ENCODE measurements around the gene EDIL3. TPM values are rescaled to one million over a fixed set of nuclear protein-coding genes. Genes with fewer than 3 reads are reported as not detected.

The EDIL3 gene
- total RNA-seq, 4 donors from 2014 or later: 0.20 to 1.5 (median 0.75) TPM

DNA sequence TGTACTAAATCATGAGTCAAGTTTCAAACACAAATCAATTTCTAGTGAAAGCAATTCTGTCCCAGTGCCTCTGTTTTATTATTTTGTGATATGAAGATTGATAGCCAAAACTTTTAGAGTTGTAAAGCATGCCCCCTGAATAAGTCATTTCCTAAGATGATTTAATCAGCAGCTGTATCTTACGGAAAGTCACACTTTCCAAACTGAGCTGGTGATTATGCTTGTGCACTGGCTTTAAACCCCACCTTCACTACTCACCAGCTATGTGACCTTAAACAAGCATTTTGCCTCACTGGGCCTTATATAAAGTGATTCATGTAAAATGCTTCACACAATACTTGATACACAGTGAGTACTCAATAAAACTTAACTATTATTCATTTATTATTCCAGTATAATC, 78.1 kb downstream of the EDIL3 start:
- DNase-seq (no peak), ATAC-seq (no peak)
- H3K9me3 ChIP-seq: no peaks in the 10 kb centered on the region
- in situ Hi-C loops (cut with MboI; ENCODE audit: low sequenced_read_pairs in 4 of 4) (no loop called here), intact Hi-C loops (cut with DNase I; ENCODE audit: low total_unique reads) (no loop called here)
- H3K27me3 ChIP-seq: no peaks in the 10 kb centered on the region
- H3K27ac ChIP-seq: no peak overlapping the region
- H3K36me3 ChIP-seq: no peaks in the 10 kb centered on the region
- TF ChIP-seq POLR2A (IDR thresholded peaks at IDR 0.05) (no peak), CTCF (IDR thresholded peaks at IDR 0.05 in 4 of 5, conservative IDR thresholded peaks at IDR 0.05 in 1 of 5) (no peak)
- no peaks in the 10 kb centered on the region for H3K4me1 ChIP-seq
- no peak overlapping the region for H3K4me3 ChIP-seq

DNA sequence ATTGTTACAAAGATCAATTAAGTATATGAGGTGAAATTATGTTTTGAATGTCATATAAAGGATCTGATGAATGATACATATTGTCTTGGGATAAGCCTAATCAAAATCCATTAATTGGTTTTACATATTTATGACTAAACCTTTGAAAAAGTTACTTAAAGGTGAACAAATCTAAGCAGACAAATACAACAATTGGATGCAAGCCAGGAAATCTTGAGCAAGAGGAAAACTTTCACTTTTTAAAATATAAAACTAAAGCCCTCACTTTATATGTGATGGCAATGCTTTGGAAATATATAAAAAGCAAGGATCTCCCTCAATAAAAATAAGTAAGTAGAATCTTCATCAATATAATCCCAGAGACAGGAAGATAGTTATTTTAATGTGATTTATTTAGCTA, 80.1 kb downstream of the EDIL3 start:
- Histone ChIP-seq H3K36me3 (no peaks in the 10 kb centered on the region), H3K9me3 (no peaks in the 10 kb centered on the region), H3K27ac (no peak overlapping the region), H3K4me3 (no peak overlapping the region), H3K4me1 (no peaks in the 10 kb centered on the region), H3K27me3 (no peaks in the 10 kb centered on the region)
- ATAC-seq (no peak), DNase-seq (no peak)
- in situ Hi-C loops (cut with MboI; ENCODE audit: low sequenced_read_pairs in 4 of 4) (no loop called here), intact Hi-C loops (cut with DNase I; ENCODE audit: low total_unique reads) (no loop called here)
- TF ChIP-seq CTCF (IDR thresholded peaks at IDR 0.05 in 4 of 5, conservative IDR thresholded peaks at IDR 0.05 in 1 of 5) (no peak), POLR2A (IDR thresholded peaks at IDR 0.05) (no peak)

- DNase-seq (no peak), ATAC-seq (no peak)
- Histone ChIP-seq H3K9me3 (no peaks in the 10 kb centered on the region), H3K4me3 (no peak overlapping the region), H3K27ac (no peak overlapping the region), H3K4me1 (no peaks in the 10 kb centered on the region), H3K27me3 (no peaks in the 10 kb centered on the region), H3K36me3 (no peaks in the 10 kb centered on the region)
- TF ChIP-seq CTCF (IDR thresholded peaks at IDR 0.05 in 4 of 5, conservative IDR thresholded peaks at IDR 0.05 in 1 of 5) (no peak), POLR2A (IDR thresholded peaks at IDR 0.05) (no peak)
- intact Hi-C loops (cut with DNase I; ENCODE audit: low total_unique reads) (no loop called here), in situ Hi-C loops (cut with MboI; ENCODE audit: low sequenced_read_pairs in 4 of 4) (no loop called here)
These were observed 81.4 kb downstream of the EDIL3 start for GRCh38 chr5:84303315-84303714.

DNA sequence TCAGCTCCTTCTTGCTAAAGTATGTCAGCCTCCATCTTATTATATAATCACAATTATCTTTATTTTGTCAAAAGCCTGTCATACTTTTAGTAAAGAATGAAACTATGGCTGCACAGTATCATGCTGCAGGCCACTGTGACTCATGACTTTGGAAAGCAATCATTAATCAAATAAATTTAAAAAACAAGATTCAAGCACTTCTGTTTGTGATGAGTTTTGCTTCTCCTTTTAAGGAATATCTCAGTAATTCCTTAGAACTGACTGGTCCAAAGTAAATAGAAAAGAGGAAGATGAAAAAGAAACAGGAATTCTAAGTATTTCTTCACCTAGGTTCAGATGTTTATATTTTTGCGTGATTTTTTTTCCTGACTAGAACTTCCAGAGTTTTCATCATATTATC, 83.1 kb downstream of the EDIL3 start:
- Histone ChIP-seq H3K9me3 (no peaks in the 10 kb centered on the region), H3K4me3 (no peak overlapping the region), H3K4me1 (no peaks in the 10 kb centered on the region), H3K27ac (no peak overlapping the region), H3K27me3 (no peaks in the 10 kb centered on the region), H3K36me3 (no peaks in the 10 kb centered on the region)
- TF ChIP-seq CTCF (IDR thresholded peaks at IDR 0.05 in 4 of 5, conservative IDR thresholded peaks at IDR 0.05 in 1 of 5) (no peak), POLR2A (IDR thresholded peaks at IDR 0.05) (no peak)
- no peak for ATAC-seq
- intact Hi-C loops (cut with DNase I; ENCODE audit: low total_unique reads) (no loop called here), in situ Hi-C loops (cut with MboI; ENCODE audit: low sequenced_read_pairs in 4 of 4) (no loop called here)
- DNase-seq: no peak

GRCh38 chr5:84299959-84300358, 84.7 kb downstream of the EDIL3 start:
- Histone ChIP-seq H3K36me3 (no peaks in the 10 kb centered on the region), H3K4me1 (no peaks in the 10 kb centered on the region), H3K27ac (no peak overlapping the region), H3K27me3 (no peaks in the 10 kb centered on the region), H3K9me3 (no peaks in the 10 kb centered on the region), H3K4me3 (no peak overlapping the region)
- ATAC-seq: no peak
- intact Hi-C loops (cut with DNase I; ENCODE audit: low total_unique reads) (no loop called here), in situ Hi-C loops (cut with MboI; ENCODE audit: low sequenced_read_pairs in 4 of 4) (no loop called here)
- no peak for DNase-seq
- TF ChIP-seq CTCF (IDR thresholded peaks at IDR 0.05 in 4 of 5, conservative IDR thresholded peaks at IDR 0.05 in 1 of 5) (no peak), POLR2A (IDR thresholded peaks at IDR 0.05) (no peak)
